OCI-LY1 (cell line): ENCODE data around the gene ZGRF1.

Experiments
- EZH2 ChIP-seq: fragments of 200-600 bp; sonication (generic), shearing (Covaris generic); IDR thresholded peaks from 2 replicates; pipeline ENCODE4 v1.8.0; 2017; ENCODE audit warnings: borderline replicate concordance, mixed run types, mild to moderate bottlenecking, antibody characterized with exemption, low read length, moderate library complexity, mixed read lengths
- TF ChIP-seq, protein P1 (sequence below): fragments of 200-600 bp; sonication (generic), shearing (Covaris generic); IDR thresholded peaks from 2 replicates; pipeline ENCODE4 v1.5.1; 2017; ENCODE audit warnings: mild to moderate bottlenecking, antibody characterized with exemption, low read length, moderate library complexity, mixed read lengths

DNA sequence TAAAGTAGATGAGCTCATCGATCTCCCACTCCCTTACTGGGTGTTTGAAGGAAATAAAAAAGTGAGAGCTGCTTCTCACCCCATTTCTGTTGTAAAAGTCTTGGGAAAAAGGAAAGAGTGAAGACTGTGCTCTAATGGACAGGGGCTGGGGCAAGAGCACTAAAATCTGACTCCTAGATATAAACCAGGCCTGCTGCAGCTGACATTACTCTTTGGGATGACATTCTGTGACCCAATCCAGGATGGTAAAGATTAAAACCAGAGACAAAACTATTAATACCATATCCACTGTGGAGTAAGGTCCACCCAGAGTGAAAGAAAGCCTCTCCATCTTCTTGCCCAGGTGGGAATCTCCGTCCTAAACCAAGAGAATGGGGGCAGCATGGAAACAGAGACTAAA is 100.6 kb downstream of the ZGRF1 start:
- TF ChIP-seq, protein P1, sequence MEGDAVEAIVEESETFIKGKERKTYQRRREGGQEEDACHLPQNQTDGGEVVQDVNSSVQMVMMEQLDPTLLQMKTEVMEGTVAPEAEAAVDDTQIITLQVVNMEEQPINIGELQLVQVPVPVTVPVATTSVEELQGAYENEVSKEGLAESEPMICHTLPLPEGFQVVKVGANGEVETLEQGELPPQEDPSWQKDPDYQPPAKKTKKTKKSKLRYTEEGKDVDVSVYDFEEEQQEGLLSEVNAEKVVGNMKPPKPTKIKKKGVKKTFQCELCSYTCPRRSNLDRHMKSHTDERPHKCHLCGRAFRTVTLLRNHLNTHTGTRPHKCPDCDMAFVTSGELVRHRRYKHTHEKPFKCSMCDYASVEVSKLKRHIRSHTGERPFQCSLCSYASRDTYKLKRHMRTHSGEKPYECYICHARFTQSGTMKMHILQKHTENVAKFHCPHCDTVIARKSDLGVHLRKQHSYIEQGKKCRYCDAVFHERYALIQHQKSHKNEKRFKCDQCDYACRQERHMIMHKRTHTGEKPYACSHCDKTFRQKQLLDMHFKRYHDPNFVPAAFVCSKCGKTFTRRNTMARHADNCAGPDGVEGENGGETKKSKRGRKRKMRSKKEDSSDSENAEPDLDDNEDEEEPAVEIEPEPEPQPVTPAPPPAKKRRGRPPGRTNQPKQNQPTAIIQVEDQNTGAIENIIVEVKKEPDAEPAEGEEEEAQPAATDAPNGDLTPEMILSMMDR: no peak
- no peak for TF ChIP-seq EZH2
